Fibroblast of skin of left biceps (primary cell): ENCODE measurements around the gene F5.
A peak's percentile ranks its signal among the peaks of the same experiment; 100 is the strongest.
"Not testable (repeated sequence)": the region's sequence is repeated elsewhere in the genome, so short reads cannot be mapped to it uniquely, and the experiment has no call there.

Source experiments
- DNase-seq, 2 experiments: peaks; one replicate each; pipeline ENCODE4 v3.0.0-alpha.2; 2013; ENCODE audit warnings: low read depth in 2 of 2

F5 gene

DNA sequence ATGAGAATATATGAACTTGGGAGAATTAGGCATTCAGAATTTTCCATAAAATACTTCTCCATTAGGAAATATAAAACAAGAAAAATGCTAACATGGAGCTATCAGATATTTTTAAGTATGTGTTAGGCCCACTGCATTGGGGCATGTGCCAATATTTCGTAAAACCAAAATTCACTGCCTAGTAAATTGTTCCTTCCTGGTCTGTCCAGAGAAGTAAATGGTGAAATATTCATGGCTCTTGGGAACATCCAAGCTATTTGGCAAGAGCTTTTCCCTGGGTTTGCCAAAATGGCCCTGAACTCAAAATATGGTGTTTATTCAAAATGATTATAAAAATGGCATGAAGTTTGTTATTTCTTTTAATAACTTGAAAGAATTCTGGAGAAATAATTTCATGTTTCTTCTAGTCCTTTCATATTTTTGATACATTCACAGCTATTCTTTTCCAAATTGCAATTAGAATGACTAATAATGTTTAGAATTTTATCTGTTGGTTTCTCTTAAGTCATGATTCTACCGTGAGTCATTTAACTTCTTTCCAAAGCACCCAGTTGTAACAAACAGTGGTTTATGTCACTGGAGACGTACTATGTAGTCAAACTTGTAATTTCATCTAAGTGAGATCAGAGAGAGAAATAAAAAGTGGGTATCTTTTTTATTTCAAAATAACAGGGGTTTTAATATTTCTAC is 74.8 kb downstream of the F5 start:
- peak; percentile 23 to 25 for DNase-seq

- DNase-seq: no peak
Measured at GRCh38 chr1:169510060-169510459, 76.2 kb downstream of the F5 start.

GRCh38 chr1:169509354-169509753 is 76.9 kb downstream of the F5 start:
- no peak for DNase-seq

- DNase-seq: no peak
Measured at GRCh38 chr1:169508432-169509338, 77.6 kb downstream of the F5 start.

- DNase-seq: no peak
Measured at GRCh38 chr1:169507413-169507812, 78.9 kb downstream of the F5 start.

DNA sequence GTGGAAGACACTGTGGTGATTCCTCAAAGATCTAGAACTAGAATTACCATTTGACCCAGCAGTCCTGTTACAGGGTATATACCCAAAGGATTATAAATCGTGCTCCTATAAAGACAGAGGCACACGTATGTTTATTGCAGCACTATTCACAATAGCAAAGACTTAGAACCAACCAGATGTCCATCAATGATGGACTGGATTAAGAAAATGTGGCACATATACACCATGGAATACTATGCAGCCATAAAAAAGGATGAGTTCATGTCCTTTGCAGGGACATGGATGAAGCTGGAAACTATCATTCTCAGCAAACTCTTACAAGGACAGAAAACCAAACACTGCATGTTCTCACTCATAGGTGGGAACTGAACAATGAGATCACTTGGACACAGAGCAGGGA is 82.7 kb downstream of the F5 start:
- DNase-seq: not testable (repeated sequence)

DNA sequence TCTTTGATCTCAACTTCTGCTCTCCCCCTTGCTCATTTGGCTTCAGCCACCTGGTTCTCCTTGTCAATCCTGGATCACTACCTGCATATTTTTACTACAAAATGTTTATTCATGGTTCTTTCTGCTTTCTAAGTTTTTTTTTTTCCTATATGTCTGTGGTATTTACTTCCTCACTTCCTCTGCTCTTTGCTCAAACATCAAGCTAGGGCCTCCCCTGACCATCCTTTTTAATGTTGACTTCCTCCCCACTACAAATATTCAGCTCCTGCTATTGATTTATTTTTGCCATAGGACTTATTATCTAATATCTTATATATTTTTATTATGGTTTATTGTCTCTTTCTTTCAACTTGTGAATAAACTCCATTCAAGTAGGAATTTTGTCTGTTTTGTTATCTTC is 86.5 kb downstream of the F5 start:
- DNase-seq: no peak

DNA sequence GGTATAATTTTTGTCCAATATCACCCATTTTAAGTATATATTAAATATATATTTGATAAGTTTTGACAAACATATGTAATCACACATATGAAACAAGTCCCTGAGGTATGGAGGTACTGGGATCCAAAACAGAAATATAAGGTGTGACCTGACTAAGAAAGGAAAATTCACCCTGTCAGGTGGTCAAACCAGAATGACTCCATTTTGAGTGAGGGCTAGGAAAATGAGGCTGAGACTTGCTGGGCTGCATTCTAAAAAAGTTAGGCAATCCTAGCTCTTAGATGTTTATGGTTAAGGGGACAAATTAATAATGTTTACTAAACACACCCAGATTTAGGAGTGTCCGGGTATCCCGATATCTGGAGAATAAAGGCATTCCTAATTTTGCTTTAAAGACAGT is 89.0 kb downstream of the F5 start:
- no peak for DNase-seq

GRCh38 chr1:169495916-169496315 is 90.4 kb downstream of the F5 start:
- no peak for DNase-seq

DNA sequence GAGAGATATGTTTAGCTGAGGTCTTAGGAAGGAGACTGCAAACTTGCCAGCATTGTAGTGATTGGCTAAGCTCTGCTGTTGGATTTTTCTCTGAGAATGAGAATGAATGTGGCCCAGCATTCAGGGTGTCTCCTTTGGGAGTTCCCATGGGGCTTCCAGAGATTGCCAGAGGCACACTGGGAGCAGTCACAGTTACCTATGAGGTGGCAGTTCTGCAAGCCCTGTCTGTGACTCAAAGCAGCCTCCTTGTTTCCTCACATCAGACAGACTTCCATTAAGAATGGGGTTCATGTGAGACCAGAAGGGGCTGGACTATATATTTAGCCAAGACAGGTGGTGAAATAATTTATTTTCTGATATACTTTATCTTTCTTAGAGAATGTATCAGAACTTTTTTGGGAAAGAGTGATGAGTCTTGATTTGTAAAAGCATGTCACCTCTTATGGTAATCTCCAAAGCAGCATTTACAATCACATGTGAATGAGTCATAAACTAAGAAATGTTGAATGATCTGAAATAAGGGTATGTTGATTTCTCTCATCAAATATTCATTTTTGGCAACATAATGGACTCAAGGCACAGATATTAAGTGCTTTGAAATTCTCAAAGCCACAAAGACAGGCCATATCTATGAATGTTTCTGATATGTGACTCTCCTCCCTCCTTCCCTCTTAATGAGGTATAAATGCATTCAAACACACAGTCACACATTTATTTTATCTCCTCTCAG is 91.1 kb downstream of the F5 start:
- no peak for DNase-seq

GRCh38 chr1:169494343-169494742 is 91.9 kb downstream of the F5 start:
- no peak for DNase-seq

DNA sequence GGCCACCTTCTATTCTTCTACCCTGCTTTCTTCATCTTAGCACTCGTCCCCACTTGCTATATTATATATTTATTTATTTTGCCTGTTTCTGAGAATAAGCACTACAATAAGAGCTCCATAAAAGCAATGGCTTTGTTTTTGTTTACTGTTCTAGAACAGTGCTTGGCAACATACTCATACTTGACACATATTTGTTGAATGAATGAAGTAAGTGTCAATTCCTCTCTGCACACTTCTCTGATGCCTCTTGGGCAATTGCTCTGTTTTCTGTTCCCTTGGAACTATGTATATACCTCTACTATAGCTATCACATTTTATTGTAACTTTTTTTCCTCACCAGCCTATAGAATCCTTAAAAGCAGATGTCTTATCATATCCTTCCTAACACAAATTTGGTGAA is 93.0 kb downstream of the F5 start:
- DNase-seq: no peak

- DNase-seq: no peak
Measured at GRCh38 chr1:169491845-169492281, 94.4 kb downstream of the F5 start.

- no peak for DNase-seq
Measured at GRCh38 chr1:169488157-169488556, 98.1 kb downstream of the F5 start.

- DNase-seq: no peak
Measured at GRCh38 chr1:169487561-169487960, 98.7 kb downstream of the F5 start.

- no peak for DNase-seq
Measured at GRCh38 chr1:169487133-169487532, 99.1 kb downstream of the F5 start.

DNA sequence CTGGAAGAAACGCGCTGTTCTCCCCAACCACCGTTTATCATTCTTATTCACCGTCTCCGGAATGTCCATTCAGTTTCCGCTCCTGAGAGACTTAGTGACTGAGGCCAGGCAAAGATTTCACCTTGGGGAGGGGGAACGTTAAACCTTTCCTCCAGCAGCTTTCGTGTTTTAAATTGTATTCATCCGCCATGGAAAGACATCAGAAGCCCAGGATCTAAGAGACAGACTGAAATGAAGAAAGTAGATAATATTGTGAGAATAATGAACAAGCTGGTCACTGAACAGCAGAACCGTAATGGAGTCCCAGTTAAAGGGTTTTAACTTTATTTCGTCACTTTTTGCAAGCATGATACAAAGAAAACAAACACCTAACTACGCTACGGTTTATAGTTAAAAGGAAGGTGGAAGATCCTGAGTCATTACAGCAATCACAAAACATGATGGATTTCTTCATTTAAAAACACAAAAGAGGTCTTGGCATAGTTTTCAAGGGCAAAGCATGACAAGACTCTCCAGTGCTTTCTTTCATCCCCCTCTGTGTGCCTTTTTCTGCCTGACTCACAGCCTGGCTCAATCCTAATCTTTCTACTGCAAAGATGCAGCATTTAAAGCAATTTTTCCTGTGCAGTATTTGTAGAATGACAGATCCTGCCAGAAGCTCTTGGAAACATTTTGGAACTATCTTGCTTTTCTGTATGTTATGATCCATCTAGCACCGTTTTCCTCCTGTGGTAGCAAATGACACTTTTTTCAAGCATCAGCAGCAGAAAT is 99.8 kb downstream of the F5 start:
- no peak for DNase-seq

GRCh38 chr1:169485431-169486280 is 100.6 kb downstream of the F5 start, which contains the start of gene SLC19A2:
TSS of gene SLC19A2 (minus strand) at chr1:169485944. CDS start at chr1:169485766, 178 bp downstream.
- peak; percentile 99 for DNase-seq

DNA sequence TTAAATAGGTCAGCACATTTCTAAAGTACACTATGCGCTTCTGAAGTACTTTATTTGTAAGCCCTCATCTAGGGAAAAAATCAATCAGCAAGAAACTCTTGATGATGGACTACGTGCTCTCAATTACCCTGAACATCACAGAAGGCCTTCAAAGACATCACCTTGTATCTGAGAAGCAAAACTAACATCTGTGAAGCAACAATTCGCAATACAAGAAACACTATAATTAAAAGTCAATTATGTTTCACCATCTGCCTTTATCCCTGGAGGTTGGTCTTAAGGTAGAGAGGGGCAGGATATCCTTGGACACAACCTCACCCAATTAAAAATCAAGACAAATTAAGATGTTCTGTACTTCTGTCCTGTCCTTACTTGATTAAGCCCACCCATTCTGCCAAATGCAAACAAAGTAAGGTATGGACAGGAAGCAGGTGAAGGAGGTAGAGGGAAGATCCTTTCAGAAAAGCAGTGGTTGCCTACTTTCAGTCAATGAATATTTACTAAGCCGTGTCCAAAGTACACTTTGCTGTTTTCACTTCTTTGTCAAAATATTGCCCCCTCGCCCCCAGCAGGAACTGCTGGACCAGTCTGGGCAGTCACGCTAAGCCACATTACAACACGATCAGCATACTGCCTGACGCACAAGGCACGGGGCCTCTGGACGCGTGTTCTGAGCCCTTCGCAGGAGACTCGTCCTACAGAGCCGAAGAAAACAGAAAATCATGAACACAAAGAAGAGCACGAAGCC is 101.4 kb downstream of the F5 start:
- DNase-seq: no peak

DNA sequence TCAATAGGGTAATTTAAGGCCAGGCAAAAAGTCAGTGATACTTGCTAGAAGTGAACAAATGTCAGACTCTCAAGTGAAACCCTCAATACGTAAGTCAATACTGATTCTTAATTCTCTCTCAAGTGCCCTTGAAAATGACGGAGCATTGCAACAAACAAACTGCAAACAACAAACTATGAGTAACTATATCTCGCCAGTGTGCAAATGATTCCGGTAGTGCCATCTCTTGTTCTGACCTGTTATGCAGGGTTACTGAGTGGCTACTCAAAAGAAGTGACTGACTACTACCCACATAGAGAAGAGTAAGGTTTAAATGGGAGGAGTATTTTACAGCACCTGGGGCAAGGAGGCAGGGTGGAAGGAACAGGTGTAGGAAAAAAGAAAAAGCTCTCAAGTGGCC is 102.2 kb downstream of the F5 start:
- no peak for DNase-seq
